C4-2B (cell line): ENCODE results near the gene TMEM163.

Source experiments
- CTCF ChIP-seq: fragments of 450-650 bp; conservative IDR thresholded peaks from 2 replicates; pipeline ENCODE4 v1.5.1; 2017; ENCODE audit warnings: mild to moderate bottlenecking
- ZFX ChIP-seq: fragments of 450-650 bp; IDR thresholded peaks from 2 replicates; pipeline ENCODE4 v1.6.1; 2017

GRCh38 chr2:134642938-134643337, 75.9 kb downstream of the TMEM163 start:
- no peak for TF ChIP-seq CTCF
- no peak for TF ChIP-seq ZFX
